ENCODE measurements around the gene ZNF331.
A peak's percentile ranks its signal among the peaks of the same experiment; 100 is the strongest.

Gene ZNF331

DNA sequence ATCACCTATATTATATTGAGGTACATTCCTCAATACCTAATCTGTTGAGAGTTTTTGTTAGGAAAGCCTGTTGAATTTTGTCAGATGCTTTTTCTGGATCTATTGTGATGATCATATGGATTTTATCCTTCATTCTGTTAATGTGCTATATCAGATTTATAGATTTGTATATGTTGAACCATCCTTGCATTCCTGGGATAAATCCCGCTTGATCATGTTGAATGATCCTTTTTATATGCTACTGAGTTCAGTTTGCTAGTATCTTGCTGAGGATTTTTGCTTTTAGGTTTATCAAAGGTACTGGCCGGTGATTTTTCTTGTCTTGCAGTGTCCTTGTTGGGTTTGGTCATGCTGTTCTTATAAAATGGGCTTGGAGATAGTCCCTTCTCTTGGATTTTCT is 12.0 kb upstream of the ZNF331 start:
- TF ChIP-seq, protein P1, sequence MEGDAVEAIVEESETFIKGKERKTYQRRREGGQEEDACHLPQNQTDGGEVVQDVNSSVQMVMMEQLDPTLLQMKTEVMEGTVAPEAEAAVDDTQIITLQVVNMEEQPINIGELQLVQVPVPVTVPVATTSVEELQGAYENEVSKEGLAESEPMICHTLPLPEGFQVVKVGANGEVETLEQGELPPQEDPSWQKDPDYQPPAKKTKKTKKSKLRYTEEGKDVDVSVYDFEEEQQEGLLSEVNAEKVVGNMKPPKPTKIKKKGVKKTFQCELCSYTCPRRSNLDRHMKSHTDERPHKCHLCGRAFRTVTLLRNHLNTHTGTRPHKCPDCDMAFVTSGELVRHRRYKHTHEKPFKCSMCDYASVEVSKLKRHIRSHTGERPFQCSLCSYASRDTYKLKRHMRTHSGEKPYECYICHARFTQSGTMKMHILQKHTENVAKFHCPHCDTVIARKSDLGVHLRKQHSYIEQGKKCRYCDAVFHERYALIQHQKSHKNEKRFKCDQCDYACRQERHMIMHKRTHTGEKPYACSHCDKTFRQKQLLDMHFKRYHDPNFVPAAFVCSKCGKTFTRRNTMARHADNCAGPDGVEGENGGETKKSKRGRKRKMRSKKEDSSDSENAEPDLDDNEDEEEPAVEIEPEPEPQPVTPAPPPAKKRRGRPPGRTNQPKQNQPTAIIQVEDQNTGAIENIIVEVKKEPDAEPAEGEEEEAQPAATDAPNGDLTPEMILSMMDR (conservative IDR thresholded peaks at IDR 0.05; ENCODE audit: low read depth, low read length), result no peak
- no peak overlapping the region for H3K4me3 ChIP-seq (ENCODE audit: low read length)

GRCh38 chr19:53530622-53531021 is 7.3 kb upstream of the ZNF331 start:
- TF ChIP-seq, protein P1 (conservative IDR thresholded peaks at IDR 0.05; ENCODE audit: low read depth, low read length), result no peak
- no peak overlapping the region for H3K4me3 ChIP-seq (ENCODE audit: low read length)
- DNase-seq (ENCODE audit: low read depth), result no peak

More for the DNA sequence above, 12.0 kb upstream of the ZNF331 start:
- DNase-seq (ENCODE audit: low read depth), result no peak

GRCh38 chr19:53531457-53531856 is 6.5 kb upstream of the ZNF331 start:
- H3K4me3 ChIP-seq (ENCODE audit: low read length), result no peak overlapping the region
- TF ChIP-seq, protein P1 (conservative IDR thresholded peaks at IDR 0.05; ENCODE audit: low read depth, low read length), result no peak
- no peak for DNase-seq (ENCODE audit: low read depth)

DNA sequence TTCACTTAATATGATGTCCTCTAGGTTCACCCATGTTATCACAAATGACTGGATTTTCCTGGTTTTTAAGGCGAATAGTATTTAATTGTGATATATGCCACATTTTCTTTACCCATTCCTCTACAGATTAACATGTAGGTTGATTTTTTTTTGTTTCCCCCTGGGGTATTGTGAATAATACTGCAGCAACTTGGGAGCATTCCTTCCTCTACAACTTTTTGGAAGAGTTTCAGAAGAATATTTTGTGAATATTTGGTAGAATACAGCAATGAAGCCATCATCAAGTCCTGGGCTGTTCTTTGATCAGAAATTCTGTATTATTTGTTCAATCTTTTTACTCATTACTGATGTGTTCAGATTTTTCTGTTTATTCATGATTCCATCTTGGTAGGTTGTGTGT is 5.6 kb upstream of the ZNF331 start:
- TF ChIP-seq, protein P1 (conservative IDR thresholded peaks at IDR 0.05; ENCODE audit: low read depth, low read length), result no peak
- no peak overlapping the region for H3K4me3 ChIP-seq (ENCODE audit: low read length)
- DNase-seq (ENCODE audit: low read depth), result no peak

- H3K4me3 ChIP-seq (ENCODE audit: low read length), result no peak overlapping the region
- TF ChIP-seq, protein P1 (conservative IDR thresholded peaks at IDR 0.05; ENCODE audit: low read depth, low read length), result no peak
- no peak for DNase-seq (ENCODE audit: low read depth)
Observed at GRCh38 chr19:53536225-53536548, 1.8 kb upstream of the ZNF331 start.

- H3K4me3 ChIP-seq (ENCODE audit: low read length), result peak overlapping the region; percentile 79
- DNase-seq (ENCODE audit: low read depth), result no peak
- TF ChIP-seq, protein P1 (conservative IDR thresholded peaks at IDR 0.05; ENCODE audit: low read depth, low read length), result no peak
Observed at GRCh38 chr19:53537121-53537520, 824 bp upstream of the ZNF331 start.

GRCh38 chr19:53538378-53539109 is 599 bp downstream of the ZNF331 start:
- DNase-seq (ENCODE audit: low read depth), result no peak
- TF ChIP-seq, protein P1 (conservative IDR thresholded peaks at IDR 0.05; ENCODE audit: low read depth, low read length), result no peak
- H3K4me3 ChIP-seq (ENCODE audit: low read length), result peak overlapping the region; percentile 79

Data from retinal pigment epithelial cell (primary cell).